Kidney capillary endothelial cell (primary cell): ENCODE data around the gene ZC3HAV1L.
"Not testable (repeated sequence)": the region's sequence is repeated elsewhere in the genome, so short reads cannot be mapped to it uniquely, and the experiment has no call there.

Experiments used
- DNase-seq: peaks from one replicate; pipeline ENCODE4 v3.0.0-alpha.2; 2018; ENCODE audit warnings: low spot score

Gene ZC3HAV1L

DNA sequence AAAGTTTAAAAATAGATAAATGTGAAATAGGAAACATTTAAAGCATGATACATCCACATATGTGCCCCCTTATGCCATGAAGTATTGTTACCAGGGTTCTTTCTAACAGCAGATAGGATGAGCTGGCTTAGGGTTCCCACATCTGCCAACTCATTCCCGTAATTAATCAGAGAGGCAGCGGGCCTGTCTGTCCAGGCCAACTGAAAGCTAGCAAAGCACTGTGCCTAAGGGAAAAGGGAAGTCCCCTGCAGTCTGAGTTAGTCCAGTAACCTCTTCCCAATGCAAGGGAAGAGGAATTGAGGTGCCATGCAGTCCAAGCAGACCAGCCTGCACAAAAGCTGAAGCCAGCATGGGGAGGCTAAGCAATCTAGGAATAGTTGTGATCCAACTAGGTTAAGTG lies 18.3 kb upstream of the ZC3HAV1L start:
- DNase-seq = no peak

- DNase-seq = no peak
These were observed 15.8 kb upstream of the ZC3HAV1L start for GRCh38 chr7:139051655-139052054.

GRCh38 chr7:139049936-139050335 lies 14.1 kb upstream of the ZC3HAV1L start:
- DNase-seq = no peak

GRCh38 chr7:139049111-139049510 lies 13.3 kb upstream of the ZC3HAV1L start:
- DNase-seq = no peak

- no peak for DNase-seq
These were observed 12.1 kb upstream of the ZC3HAV1L start for GRCh38 chr7:139047970-139048369.

DNA sequence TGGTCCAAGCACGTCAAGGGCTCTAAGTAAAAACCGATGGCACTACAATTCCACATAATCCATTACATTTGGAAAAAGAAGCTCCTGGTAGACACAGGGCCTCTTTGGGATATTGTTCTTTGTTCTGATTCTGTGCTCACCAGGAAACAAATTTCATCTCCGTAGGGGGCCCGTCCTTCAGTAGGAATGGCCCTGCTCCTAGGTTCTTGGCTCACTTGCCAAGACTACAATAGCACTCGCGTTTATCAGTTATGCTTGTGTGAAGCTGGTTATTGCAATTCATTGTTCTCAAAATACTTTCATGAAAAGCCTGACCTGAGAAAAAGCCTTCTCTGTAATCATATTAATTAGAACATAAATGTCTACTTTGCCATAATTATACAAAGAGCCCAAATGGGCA lies 10.3 kb upstream of the ZC3HAV1L start:
- DNase-seq = no peak

GRCh38 chr7:139044813-139045794 lies 9.3 kb upstream of the ZC3HAV1L start:
- DNase-seq = no peak

DNA sequence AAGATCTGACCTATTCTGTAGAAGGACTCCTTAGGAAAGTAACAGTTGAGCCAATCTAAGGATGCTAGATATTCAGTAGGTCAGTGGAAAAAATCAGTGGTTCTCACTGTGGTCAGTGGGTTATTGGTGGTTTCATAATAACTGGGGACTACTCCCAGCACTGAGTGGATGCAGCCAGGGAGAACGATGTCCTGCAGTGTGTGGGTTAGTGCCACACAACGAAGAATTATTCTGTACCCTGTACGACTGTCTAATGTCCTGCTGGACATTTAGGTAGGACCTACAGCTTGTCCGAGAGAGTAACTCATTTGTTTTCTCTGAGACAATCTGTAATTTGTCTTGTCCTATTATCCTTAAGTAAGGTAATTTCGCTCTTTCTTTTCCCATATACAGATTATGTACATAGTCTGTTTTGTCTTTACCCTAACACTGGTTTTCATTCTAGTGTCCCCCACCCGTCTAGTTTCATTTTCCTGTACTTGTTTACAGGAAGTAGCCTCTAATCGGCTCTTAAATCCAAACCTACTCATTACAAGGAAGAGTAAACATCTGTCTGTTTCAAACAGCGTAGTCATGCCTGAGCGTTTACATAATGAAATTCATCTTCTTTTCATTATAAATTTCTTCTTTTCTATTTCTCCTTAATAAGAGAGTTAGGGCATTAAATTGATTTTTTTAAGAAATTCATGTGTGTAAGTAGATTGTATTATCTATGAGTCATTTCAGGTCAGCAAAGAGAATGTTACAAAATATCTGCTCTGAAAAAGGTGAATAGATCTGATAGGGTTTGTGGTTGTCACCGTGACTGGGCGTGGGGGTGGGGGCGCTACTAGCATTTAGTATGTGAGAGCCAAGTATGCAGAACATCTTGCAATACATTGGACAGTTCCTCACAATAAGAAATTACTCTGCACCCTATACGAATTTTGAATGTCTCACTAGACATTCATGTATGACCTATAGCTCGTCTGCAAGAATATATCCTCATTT lies 8.3 kb upstream of the ZC3HAV1L start:
- no peak for DNase-seq

DNA sequence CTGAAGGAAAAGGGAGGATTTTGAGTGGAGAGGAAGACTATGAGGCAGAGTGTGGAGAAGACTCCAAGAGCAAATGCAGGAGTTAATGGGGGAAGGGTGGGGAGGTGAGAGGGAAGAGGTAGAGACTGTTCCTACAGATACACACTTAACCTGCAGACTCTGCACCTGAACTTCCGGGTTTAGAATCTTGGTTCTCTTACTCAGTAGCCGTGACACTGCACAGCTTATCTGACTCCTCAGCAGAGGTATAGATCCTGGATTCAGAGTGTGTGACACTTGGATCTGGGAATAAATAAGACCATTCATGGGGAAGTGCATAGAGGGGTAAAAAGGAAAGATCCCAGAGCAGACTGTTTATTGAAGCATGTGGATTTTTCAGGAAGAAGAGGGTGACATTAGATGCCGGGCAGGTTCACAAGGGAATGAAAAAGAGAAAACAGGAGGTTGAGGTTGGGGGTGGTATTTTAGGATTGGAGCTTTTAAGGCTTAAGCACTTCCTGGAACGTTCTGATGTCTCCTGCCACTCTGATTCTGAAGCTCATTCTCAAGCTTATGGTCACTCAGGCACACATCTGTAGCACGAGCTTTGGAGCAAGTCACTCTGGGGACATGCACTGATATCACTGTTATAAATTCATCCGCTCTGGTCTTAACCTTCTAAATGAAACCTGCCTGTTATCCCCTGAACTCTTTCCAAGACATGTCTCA lies 5.7 kb upstream of the ZC3HAV1L start:
- no peak for DNase-seq

- DNase-seq = no peak
These were observed 2.8 kb upstream of the ZC3HAV1L start for GRCh38 chr7:139038691-139039090.

DNA sequence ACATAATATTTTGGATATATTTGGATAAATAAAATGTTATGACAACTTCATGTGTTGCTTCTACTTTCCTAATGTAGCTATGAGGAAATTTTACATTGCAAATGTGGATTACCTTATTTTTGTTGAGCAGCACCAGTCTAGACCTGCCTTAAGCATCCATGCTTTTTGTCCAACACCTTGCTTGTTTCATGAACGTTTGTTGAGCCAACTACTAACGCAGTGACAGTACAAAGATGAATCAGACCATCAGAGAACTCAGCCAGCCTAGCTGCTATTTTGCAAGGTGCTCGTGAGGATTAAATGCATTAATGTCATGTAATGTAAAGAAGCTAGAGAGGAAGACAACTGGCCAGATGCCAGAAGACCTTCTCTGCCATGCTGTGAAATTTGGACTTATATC lies 1.1 kb upstream of the ZC3HAV1L start:
- no peak for DNase-seq

GRCh38 chr7:139034855-139035585 lies 822 bp downstream of the ZC3HAV1L start:
- peak; percentile 23 for DNase-seq

DNA sequence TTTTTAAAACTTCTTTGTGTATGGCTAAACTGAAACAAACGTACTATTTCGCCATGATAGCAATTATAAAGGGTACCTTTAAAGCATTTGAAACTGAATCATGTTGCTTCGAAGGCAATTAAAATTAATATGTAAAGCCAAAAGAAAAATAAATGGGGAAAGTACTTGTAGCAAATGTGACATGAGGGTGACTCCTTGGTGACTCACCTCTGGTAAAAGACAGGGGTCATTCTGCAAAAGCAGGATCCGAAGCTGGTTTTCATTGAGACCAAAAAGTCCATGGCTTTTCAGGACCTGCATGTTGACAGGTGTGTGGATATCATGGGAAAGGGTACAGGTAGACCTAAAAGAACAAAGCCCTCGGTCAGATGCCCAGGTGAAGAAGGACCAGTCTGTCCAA lies 1.5 kb downstream of the ZC3HAV1L start:
- peak; percentile 29 for DNase-seq

- DNase-seq = no peak
These were observed 2.3 kb downstream of the ZC3HAV1L start for GRCh38 chr7:139033346-139034114.

GRCh38 chr7:139032473-139032872 lies 3.4 kb downstream of the ZC3HAV1L start:
- no peak for DNase-seq

DNA sequence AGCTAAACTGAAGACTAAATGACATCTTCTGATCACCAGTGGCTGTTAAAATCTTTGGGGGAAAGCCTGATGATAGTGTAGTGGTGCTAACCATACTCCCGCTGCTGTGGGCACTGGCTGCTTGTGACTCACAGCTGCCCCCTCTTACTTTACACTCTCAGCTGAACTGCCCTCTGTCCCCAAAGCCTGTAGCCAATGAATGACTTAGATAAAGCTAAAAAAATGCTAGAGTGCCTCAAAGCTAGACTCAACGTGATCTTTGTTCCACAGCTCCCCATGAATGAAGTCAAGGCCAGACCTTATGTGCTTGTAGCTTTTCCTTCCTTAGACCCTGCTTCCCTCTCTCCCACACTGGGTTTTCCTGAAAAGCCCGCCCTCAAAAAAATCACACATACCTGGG lies 6.5 kb downstream of the ZC3HAV1L start:
- DNase-seq = no peak

DNA sequence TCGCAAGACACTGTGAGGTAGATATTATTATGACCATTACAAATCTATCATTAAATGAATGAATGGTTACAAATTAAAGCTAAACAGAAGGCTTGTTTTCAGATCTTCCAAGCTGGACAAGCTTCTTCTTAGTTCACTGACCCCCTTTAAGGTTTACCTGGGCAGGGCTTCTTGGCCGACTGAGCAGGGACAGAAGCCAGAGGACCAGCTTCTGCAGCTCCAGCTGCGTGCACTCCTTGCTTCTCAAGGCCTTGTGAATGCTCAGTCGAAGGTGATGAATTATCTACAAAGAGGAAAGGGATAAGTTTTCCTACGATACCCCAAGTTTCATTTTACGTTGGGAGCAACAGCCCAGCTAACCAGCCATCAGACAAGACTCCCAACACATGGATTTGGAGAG lies 9.3 kb downstream of the ZC3HAV1L start:
- no peak for DNase-seq

- not testable (repeated sequence) for DNase-seq
These were observed 10.0 kb downstream of the ZC3HAV1L start for GRCh38 chr7:139025861-139026260.

- DNase-seq = no peak
These were observed 12.8 kb downstream of the ZC3HAV1L start for GRCh38 chr7:139023076-139023475.

DNA sequence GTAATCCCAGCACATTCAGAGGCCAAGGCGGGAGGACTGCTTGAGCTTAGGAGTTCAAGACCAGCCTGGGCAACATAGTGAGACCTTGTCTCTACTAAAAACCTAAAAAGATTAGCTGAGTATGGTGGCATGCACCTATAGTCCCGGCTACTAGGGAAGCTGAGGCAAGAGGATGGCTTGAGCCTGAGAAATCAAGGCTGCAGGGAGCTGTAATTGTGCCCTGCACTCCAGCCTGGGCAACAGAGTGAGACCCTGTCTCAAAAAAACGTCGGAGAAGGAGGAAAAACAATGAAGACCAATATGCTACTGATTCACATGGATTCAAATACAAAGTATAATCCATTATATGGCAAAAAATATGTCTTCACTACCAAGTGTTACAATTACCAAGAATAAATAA lies 13.6 kb downstream of the ZC3HAV1L start:
- DNase-seq = no peak

- no peak for DNase-seq
These were observed 16.9 kb downstream of the ZC3HAV1L start for GRCh38 chr7:139018910-139019309.
